Prostate gland (tissue), 2 donors: ENCODE results near the gene BECN2. TPM values are rescaled to one million over a fixed set of nuclear protein-coding genes. Genes with fewer than 3 reads are reported as not detected.

Experiments
- DNase-seq: peaks from one replicate; pipeline ENCODE4 v3.0.0-alpha.2; 2019; ENCODE audit warnings: low spot score
- H3K27ac ChIP-seq, 2 donors: fragments of 200-600 bp; sonication (generic); 2 replicates each; pipeline ENCODE4 v1.5.1; 2017 to 2019
- H3K27me3 ChIP-seq: fragments of 200-600 bp; sonication (generic); replicated peaks from 2 replicates; pipeline ENCODE4 v1.5.1; 2019; ENCODE audit not compliant: insufficient read depth
- H3K36me3 ChIP-seq, 2 donors: fragments of 200-600 bp; sonication (generic); 1 replicate in 1 of 2; 2 replicates in 1 of 2; pipeline versions ENCODE4 v1.5.1 to v1.8.1; 2017 to 2019
- H3K4me1 ChIP-seq: fragments of 200-600 bp; sonication (generic); replicated peaks from 2 replicates; pipeline ENCODE4 v1.5.1; 2019
- H3K4me3 ChIP-seq, 2 donors: fragments of 200-600 bp; sonication (generic); 2 replicates each; pipeline ENCODE4 v1.5.1; 2017 to 2019
- H3K9me3 ChIP-seq: fragments of 200-600 bp; sonication (generic); 2 replicates; pipeline ENCODE4 v1.5.1; 2017
- CTCF ChIP-seq, 4 experiments: fragments of 200-600 bp in 2 of 4; fragments of 450-650 bp in 2 of 4; sonication (generic) in 2 of 4; IDR thresholded peaks; 1 replicate in 3 of 4; 2 replicates in 1 of 4; pipeline ENCODE4 v1.5.1; 2016 to 2019; ENCODE audit warnings: antibody characterized with exemption in 4 of 4, mild to moderate bottlenecking in 2 of 4, moderate library complexity in 2 of 4
- POLR2A ChIP-seq: fragments of 450-650 bp; IDR thresholded peaks from one replicate; pipeline ENCODE4 v1.6.1; 2016; ENCODE audit warnings: antibody characterized with exemption, mild to moderate bottlenecking
- POLR2AphosphoS5 ChIP-seq: sonication (generic); formaldehyde crosslinking; IDR thresholded peaks from one replicate; pipeline ENCODE4 v1.6.1; 2017; ENCODE audit warnings: antibody characterized with exemption
- WGBS: methylation state at CpG from one replicate; pipeline ENCODE4 v1.1.5; 2018; 5-methylcytosine and 5-hydroxymethylcytosine counted together
- intact Hi-C: fragments of 100-400 bp; cut with DNase I; formaldehyde crosslinking; loops from one replicate; pipeline ENCODE4 v1.14.2; 2022
- total RNA-seq, 2 donors: library from RNA; depleted of rRNA; stranded (reverse); fragments of >200 nt; gene quantifications; one replicate each; pipeline ENCODE4 v1.1.0, GENCODE V29; 2016

The BECN2 gene, protein sequence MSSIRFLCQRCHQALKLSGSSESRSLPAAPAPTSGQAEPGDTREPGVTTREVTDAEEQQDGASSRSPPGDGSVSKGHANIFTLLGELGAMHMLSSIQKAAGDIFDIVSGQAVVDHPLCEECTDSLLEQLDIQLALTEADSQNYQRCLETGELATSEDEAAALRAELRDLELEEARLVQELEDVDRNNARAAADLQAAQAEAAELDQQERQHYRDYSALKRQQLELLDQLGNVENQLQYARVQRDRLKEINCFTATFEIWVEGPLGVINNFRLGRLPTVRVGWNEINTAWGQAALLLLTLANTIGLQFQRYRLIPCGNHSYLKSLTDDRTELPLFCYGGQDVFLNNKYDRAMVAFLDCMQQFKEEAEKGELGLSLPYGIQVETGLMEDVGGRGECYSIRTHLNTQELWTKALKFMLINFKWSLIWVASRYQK
- not detected for total RNA-seq

DNA sequence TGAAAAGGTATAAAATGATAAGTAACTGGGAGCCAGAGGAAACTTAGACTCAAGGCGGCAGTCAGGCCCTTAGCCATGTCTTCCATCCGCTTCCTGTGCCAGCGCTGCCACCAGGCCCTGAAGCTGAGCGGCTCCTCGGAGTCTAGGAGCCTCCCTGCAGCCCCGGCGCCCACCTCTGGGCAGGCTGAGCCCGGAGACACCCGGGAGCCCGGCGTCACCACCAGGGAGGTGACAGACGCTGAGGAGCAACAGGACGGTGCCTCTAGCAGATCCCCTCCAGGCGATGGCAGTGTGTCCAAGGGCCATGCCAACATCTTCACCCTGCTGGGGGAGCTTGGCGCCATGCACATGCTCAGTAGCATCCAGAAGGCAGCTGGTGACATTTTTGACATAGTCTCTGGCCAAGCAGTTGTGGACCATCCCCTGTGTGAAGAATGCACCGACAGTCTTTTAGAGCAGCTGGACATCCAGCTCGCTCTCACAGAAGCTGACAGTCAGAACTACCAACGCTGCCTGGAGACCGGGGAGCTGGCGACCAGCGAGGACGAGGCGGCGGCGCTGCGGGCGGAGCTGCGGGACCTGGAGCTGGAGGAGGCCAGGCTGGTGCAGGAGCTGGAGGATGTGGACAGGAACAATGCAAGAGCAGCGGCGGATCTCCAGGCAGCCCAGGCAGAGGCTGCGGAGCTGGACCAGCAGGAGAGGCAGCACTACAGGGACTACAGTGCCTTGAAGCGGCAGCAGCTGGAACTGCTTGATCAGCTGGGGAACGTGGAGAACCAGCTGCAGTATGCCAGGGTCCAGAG, at the start of gene BECN2:
Gene BECN2, plus strand, starts transcription at position 76 of the 803 bp plus-strand sequence. Its CDS starts 0 bp downstream, at position 76.
- Histone ChIP-seq H3K36me3 (no peaks in the 10 kb centered on the region), H3K4me3 (no peak within 1 kb of the TSS), H3K27ac (no peak within 1 kb of the TSS), H3K9me3 (no peaks in the 10 kb centered on the region), H3K4me1 (no peaks in the 10 kb centered on the region), H3K27me3 (no peaks in the 10 kb centered on the region)
- no peak for DNase-seq
- TF ChIP-seq CTCF (IDR thresholded peaks at IDR 0.05): no peak
- WGBS: 89% methylated on average over 32 of the region's 33 CpGs
- intact Hi-C loops: no loop called here

GRCh38 chr1:241916196-241916595, 41.4 kb upstream of the BECN2 start:
- H3K27ac ChIP-seq: no peak overlapping the region
- WGBS: 87% methylated on average over 7 of the region's 7 CpGs
- intact Hi-C loops: no loop called here

DNA sequence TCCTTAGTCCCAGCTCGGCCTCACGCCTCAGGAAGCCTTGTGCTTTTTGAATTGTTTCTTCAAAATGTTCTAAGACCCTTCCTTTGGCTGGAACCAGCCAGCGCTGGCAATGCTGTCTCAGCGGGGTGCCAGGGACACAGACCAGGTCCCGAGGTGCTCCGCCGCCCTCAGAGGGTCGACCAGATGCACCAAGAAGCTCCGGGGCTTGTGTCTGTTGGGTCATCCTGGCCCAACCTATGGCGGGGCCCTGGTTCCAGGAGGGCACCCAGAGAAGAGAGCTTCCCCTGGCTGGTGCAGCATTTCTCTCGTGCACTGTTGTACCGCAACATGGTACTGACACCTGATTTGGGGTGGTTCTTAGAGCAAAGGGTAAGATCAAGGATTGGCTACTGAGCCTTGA, 40.1 kb upstream of the BECN2 start:
- Histone ChIP-seq H3K27me3 (no peaks in the 10 kb centered on the region), H3K9me3 (no peaks in the 10 kb centered on the region), H3K27ac (no peak overlapping the region), H3K36me3 (no peaks in the 10 kb centered on the region), H3K4me3 (no peak overlapping the region), H3K4me1 (no peaks in the 10 kb centered on the region)
- DNase-seq: no peak
- intact Hi-C loops: no loop called here
- no peak for TF ChIP-seq CTCF (IDR thresholded peaks at IDR 0.05)
- no peak for TF ChIP-seq POLR2AphosphoS5
- no peak for TF ChIP-seq POLR2A
- WGBS: 94% methylated on average over 12 of the region's 12 CpGs

More at GRCh38 chr1:241916196-241916595, 41.4 kb upstream of the BECN2 start:
- Histone ChIP-seq H3K36me3 (no peaks in the 10 kb centered on the region), H3K4me3 (no peak overlapping the region), H3K4me1 (no peaks in the 10 kb centered on the region), H3K9me3 (no peaks in the 10 kb centered on the region), H3K27me3 (no peaks in the 10 kb centered on the region)
- no peak for DNase-seq
- no peak for TF ChIP-seq CTCF (IDR thresholded peaks at IDR 0.05)
- no peak for TF ChIP-seq POLR2AphosphoS5
- TF ChIP-seq POLR2A: no peak

DNA sequence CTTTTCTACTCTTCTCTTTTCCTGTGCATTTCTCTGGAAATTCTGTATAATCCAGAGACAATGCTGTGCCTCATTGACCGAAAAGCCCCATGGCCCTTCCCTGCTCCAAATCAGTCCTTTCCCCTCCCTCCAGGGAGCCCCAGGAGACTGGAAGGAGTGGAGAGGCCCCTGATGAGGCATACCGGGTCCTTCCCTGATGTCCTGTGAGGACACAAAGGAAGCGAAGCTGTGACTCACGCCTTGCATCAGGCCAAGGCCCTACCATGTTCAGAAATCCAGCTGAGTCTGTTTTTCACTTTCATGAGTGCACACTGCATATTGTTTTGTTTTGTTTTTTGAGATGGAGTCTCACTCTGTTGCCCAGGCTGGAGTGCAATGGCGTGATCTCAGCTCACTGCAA, 38.7 kb upstream of the BECN2 start:
- H3K4me3 ChIP-seq: no peak overlapping the region
- H3K36me3 ChIP-seq: no peaks in the 10 kb centered on the region
- WGBS: 78% methylated on average over 5 of the region's 5 CpGs
- no peaks in the 10 kb centered on the region for H3K9me3 ChIP-seq
- H3K27ac ChIP-seq: no peak overlapping the region
- H3K27me3 ChIP-seq: no peaks in the 10 kb centered on the region
- intact Hi-C loops: no loop called here
- TF ChIP-seq CTCF (IDR thresholded peaks at IDR 0.05) (no peak), POLR2A (no peak), POLR2AphosphoS5 (no peak)
- H3K4me1 ChIP-seq: no peaks in the 10 kb centered on the region
- no peak for DNase-seq
